DOHH2 (cell line): ENCODE measurements around the gene NID1.
A peak's percentile ranks its signal among the peaks of the same experiment; 100 is the strongest.

Experiments used
- EZH2phosphoT487 ChIP-seq: fragments of 200-600 bp; sonication (generic); IDR thresholded peaks from 2 replicates; pipeline ENCODE4 v1.6.1; 2017; ENCODE audit warnings: borderline replicate concordance, mild to moderate bottlenecking, antibody characterized with exemption, low read length, moderate library complexity, mixed read lengths
- TF ChIP-seq, protein P1 (sequence below): fragments of 200-600 bp; sonication (generic); IDR thresholded peaks from one replicate; pipeline ENCODE4 v1.5.1; 2014; ENCODE audit warnings: antibody characterized with exemption, mild to moderate bottlenecking, low read depth, low read length; ENCODE audit not compliant: poor library complexity, severe bottlenecking

DNA sequence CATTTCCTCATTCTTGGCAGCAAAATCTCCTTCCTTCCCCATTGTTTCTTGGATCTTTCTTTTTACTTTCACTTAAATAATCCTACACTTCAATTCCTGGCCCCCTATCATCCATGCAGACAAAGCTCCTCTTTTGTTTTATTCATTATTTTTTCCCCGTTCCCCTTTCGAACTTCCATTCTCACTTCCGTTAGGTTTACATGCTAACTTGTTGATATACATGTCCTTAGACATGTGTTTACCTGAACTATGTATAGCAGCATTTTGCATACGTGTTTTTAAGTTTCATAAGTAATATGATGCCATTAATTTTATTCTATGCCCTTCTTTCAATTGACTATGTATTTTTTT is 131.1 kb downstream of the NID1 start:
- TF ChIP-seq, protein P1, sequence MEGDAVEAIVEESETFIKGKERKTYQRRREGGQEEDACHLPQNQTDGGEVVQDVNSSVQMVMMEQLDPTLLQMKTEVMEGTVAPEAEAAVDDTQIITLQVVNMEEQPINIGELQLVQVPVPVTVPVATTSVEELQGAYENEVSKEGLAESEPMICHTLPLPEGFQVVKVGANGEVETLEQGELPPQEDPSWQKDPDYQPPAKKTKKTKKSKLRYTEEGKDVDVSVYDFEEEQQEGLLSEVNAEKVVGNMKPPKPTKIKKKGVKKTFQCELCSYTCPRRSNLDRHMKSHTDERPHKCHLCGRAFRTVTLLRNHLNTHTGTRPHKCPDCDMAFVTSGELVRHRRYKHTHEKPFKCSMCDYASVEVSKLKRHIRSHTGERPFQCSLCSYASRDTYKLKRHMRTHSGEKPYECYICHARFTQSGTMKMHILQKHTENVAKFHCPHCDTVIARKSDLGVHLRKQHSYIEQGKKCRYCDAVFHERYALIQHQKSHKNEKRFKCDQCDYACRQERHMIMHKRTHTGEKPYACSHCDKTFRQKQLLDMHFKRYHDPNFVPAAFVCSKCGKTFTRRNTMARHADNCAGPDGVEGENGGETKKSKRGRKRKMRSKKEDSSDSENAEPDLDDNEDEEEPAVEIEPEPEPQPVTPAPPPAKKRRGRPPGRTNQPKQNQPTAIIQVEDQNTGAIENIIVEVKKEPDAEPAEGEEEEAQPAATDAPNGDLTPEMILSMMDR: peak; percentile 3
- TF ChIP-seq EZH2phosphoT487: no peak
